GM19043 (cell line): Measurements from ENCODE around the gene SPDYE4.

Source experiments
- ATAC-seq: cut with Tn5 transposase; IDR thresholded peaks from one replicate; pipeline ENCODE4 v1.9.1; 2021; ENCODE audit warnings: low read depth; ENCODE audit not compliant: unreplicated experiment

Gene SPDYE4

GRCh38 chr17:8785547-8786413 lies 27.4 kb upstream of the SPDYE4 start:
- no peak for ATAC-seq

GRCh38 chr17:8782176-8782575 lies 23.8 kb upstream of the SPDYE4 start:
- ATAC-seq, result no peak

GRCh38 chr17:8781776-8782175 lies 23.4 kb upstream of the SPDYE4 start:
- ATAC-seq, result no peak

GRCh38 chr17:8776881-8777280 lies 18.5 kb upstream of the SPDYE4 start:
- no peak for ATAC-seq

GRCh38 chr17:8776248-8776647 lies 17.9 kb upstream of the SPDYE4 start:
- ATAC-seq, result no peak

GRCh38 chr17:8766731-8767130 lies 8.4 kb upstream of the SPDYE4 start:
- ATAC-seq, result no peak

- no peak for ATAC-seq
These were observed 3.7 kb upstream of the SPDYE4 start for GRCh38 chr17:8762012-8762411.

- ATAC-seq, result no peak
These were observed 1.2 kb downstream of the SPDYE4 start for GRCh38 chr17:8757189-8757588.

GRCh38 chr17:8755590-8756255 lies 2.6 kb downstream of the SPDYE4 start:
- ATAC-seq, result no peak

GRCh38 chr17:8754890-8755289 lies 3.5 kb downstream of the SPDYE4 start:
- no peak for ATAC-seq

- no peak for ATAC-seq
These were observed 4.3 kb downstream of the SPDYE4 start for GRCh38 chr17:8753976-8754440.

- no peak for ATAC-seq
These were observed 5.0 kb downstream of the SPDYE4 start for GRCh38 chr17:8753136-8753975.

GRCh38 chr17:8749616-8750015 lies 8.7 kb downstream of the SPDYE4 start:
- ATAC-seq, result no peak

- ATAC-seq, result no peak
These were observed 10.6 kb downstream of the SPDYE4 start for GRCh38 chr17:8747742-8748141.

GRCh38 chr17:8746501-8747236 lies 11.7 kb downstream of the SPDYE4 start:
- ATAC-seq, result no peak

- ATAC-seq, result peak; percentile 47
These were observed 12.5 kb downstream of the SPDYE4 start for GRCh38 chr17:8745586-8746500.

GRCh38 chr17:8744086-8744785 lies 14.1 kb downstream of the SPDYE4 start:
- ATAC-seq, result no peak

- no peak for ATAC-seq
These were observed 15.5 kb downstream of the SPDYE4 start for GRCh38 chr17:8742819-8743218.

- ATAC-seq, result no peak
These were observed 16.1 kb downstream of the SPDYE4 start for GRCh38 chr17:8742274-8742673.
